Activated T-cell treated with anti-CD3 and anti-CD28 coated beads for 4 hours (primary cell): ENCODE data around the gene SARM1.
"Not testable (repeated sequence)": the region's sequence is repeated elsewhere in the genome, so short reads cannot be mapped to it uniquely, and the experiment has no call there.

Source experiments
- DNase-seq: peaks from one replicate; pipeline ENCODE4 v3.0.0-alpha.2; 2020

The SARM1 gene

DNA sequence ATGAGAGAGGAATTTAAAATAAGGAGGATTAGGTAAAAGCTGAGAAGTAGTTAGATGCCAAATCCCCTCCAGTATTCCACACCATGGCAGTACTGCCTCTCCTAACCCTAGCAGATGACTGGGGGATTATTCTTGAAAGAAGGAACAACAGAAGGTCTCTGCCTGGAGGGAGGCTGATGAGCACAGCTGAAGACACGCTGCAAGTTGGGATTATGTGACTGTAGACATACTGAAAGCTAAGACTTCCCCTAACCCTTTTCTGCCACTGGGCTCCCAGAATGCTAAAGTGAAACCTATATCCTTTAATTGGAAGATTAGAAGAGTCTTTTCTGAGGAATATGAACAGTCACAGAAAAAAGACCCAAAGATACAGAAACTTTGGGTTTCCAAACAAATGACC is 62.2 kb downstream of the SARM1 start:
- DNase-seq, result no peak

- not testable (repeated sequence) for DNase-seq
These were observed 62.8 kb downstream of the SARM1 start for GRCh38 chr17:28434326-28434725.

DNA sequence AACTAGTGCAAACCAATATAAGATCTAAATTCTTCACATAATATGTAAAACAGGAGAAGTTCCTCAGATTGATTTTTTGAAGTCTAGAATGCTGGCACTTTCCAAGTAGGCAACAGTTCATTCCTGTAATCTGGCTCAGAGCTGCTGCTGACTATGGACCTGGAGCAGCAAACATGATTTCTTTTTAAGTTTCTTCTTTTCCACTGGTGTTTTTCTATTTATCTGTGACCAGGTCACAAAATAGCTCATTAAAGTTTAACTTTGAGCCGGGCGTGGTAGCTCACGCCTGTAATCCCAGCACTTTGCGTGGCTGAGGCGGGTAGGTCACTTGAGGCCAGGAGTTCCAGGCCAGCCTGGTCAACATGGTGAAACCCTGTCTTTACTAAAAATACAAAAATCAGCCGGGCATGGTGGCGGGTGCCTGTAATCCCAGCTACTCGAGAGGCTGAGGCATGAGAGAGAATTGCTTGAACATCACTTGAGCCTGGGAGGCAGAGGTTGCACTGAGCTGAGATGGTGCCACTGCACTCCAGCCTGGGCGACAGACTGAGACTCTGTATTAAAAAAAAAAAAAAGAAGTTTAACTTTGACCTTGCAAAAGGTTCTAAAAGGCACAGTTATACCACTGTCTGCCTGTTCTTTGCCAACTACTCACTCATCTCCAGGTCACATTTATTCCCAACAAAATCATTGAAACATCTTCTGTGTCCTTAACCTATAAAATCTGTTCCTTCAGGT is 72.6 kb downstream of the SARM1 start:
- no peak for DNase-seq

GRCh38 chr17:28446716-28447395 is 75.4 kb downstream of the SARM1 start:
- DNase-seq, result no peak

DNA sequence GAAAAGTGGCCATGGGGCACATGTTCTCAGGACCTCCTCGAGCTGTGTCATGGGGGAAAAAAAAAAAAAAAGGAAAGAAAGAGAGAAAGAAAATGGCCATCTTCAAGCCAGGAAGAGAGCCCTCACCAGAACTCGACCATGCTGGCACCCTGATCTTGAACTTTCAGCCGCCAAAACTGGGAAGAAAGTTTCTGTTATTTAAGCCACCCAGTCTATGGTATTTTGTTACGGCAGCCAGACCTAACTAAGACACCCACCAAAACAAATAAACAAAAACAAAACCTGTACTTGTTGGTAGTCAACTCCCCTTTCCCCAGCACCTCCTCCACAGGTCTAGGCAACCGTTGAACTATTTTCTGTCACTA is 75.9 kb downstream of the SARM1 start:
- DNase-seq, result no peak

GRCh38 chr17:28449859-28450258 is 78.4 kb downstream of the SARM1 start:
- DNase-seq, result no peak
